VCaP (cell line): Measurements from ENCODE around the gene TMEM232.

Source experiments
- H3K27ac ChIP-seq: fragments of 450-650 bp; 2 replicates; pipeline ENCODE4 v1.5.1; 2017
- CTCF ChIP-seq: fragments of 450-650 bp; conservative IDR thresholded peaks from 2 replicates; pipeline ENCODE4 v1.5.1; 2017; ENCODE audit warnings: mild to moderate bottlenecking, moderate library complexity

Gene TMEM232

GRCh38 chr5:110634475-110634874, 92.0 kb downstream of the TMEM232 start:
- TF ChIP-seq CTCF, result no peak
- no peak overlapping the region for H3K27ac ChIP-seq

DNA sequence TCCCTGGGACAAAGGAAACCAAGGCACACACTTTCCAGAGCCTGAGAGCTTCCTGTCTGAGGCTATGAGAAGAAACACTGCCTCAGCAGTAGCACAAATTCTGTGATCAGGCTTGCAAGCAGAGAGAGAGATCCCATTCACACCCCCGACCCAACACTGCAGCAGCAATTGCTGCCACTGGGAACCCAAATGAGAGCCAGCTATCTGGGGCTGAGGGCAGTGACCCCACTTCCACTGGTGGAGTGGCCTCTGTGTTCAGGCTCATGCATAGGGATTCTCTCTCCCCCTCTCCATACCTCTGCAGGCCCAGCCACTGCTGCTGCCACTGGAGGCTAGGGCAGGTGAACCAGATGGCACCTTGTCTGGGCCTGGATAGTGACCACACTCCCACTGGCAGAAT, 95.2 kb downstream of the TMEM232 start:
- no peak for TF ChIP-seq CTCF
- no peak overlapping the region for H3K27ac ChIP-seq

DNA sequence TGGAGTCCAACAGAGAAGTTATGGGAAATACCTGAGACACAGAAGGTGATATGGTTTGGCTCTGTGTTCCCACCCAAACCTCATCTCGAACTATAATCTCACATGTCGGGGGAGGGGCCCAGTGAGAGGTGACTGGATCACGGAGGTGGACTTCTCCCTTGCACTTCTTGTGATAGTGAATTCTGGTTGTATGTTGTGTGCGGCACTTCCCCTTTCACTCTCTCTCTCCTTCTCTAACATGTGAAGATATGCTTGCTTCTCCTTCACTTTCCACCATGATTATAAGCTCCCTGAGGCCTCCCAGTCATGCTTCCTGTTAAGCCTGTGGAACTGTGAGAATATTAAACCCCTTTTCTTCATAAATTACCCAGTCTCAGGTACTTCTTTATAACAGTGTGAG, 96.1 kb downstream of the TMEM232 start:
- no peak overlapping the region for H3K27ac ChIP-seq
- TF ChIP-seq CTCF, result no peak

DNA sequence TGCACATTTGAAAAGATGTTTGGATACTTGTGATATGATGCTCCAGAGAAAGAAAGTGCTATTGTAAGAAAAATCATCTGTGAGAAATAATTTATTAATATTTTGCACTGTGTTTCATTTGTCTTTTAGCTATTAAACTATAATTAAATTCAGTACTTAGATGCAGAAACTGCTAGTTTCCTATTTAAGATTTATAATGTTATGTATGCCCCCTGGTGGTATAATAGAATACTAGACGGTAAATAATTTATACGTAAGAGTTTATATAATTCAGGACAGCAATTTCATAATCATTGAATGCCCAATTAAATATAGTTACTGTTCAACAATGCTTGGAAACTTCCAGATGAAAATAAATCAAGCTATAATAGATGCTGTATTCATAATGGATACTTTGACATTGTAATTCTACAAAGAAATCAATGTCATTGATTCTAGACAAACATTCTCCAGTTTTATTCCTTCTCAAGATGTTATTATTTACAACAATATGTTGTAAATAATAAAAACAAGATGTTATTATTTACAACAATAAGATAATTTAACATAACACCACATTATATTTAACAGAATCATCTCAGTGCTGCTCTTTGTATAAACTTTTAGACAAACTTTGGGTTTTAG, 101.0 kb downstream of the TMEM232 start:
- no peak overlapping the region for H3K27ac ChIP-seq
- peak; percentile 63 for TF ChIP-seq CTCF

- H3K27ac ChIP-seq, result no peak overlapping the region
- no peak for TF ChIP-seq CTCF
Observed at GRCh38 chr5:110623874-110624273, 102.6 kb downstream of the TMEM232 start.

- TF ChIP-seq CTCF, result no peak
- no peak overlapping the region for H3K27ac ChIP-seq
Observed at GRCh38 chr5:110618941-110619340, 107.5 kb downstream of the TMEM232 start.

DNA sequence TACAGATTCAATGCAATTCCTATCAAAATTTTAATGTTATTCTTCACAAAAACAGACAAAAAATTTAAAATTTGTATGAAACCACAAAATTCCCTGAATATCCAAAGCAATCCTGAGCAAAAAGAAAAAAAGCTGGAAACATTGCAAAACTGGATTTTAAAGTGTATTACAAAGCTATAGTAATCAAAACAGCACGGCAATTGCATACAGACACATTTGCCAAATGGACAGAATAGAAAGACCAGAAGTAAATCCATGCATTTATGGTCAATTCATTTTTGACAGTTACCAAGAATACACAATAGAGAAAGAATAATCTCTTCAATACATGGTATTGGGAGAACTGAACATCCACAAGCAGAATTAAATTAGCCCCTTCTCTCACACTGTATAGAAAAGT, 110.5 kb downstream of the TMEM232 start:
- H3K27ac ChIP-seq, result no peak overlapping the region
- TF ChIP-seq CTCF, result no peak
